Duodenal mucosa (tissue), 2 donors: ENCODE results near the gene TRMO.
A peak's percentile ranks its signal among the peaks of the same experiment; 100 is the strongest.

Experiments
- H3K27ac ChIP-seq: one replicate; pipeline ENCODE4 v1.7.0; 2013; ENCODE audit warnings: low read depth, low read length
- H3K27me3 ChIP-seq, 2 donors: one replicate each; pipeline ENCODE4 v1.7.0; 2013; ENCODE audit warnings: low read length in 2 of 2, control low read depth in 1 of 2; ENCODE audit not compliant: insufficient read depth in 2 of 2, control insufficient read depth in 1 of 2
- H3K36me3 ChIP-seq, 2 donors: one replicate each; pipeline ENCODE4 v1.7.0; 2013; ENCODE audit warnings: low read length in 2 of 2, control low read depth in 1 of 2; ENCODE audit not compliant: insufficient read depth in 2 of 2, control insufficient read depth in 1 of 2
- H3K4me1 ChIP-seq, 2 donors: one replicate each; pipeline ENCODE4 v1.7.0; 2013; ENCODE audit warnings: low read length in 2 of 2, control low read depth in 1 of 2; ENCODE audit not compliant: insufficient read depth in 2 of 2, control insufficient read depth in 1 of 2
- H3K4me3 ChIP-seq, 2 donors: one replicate each; pipeline ENCODE4 v1.7.0; 2013; ENCODE audit warnings: low read length in 2 of 2, low read depth in 1 of 2
- H3K9ac ChIP-seq, 2 donors: one replicate each; pipeline ENCODE4 v1.7.0; 2013; ENCODE audit warnings: low read length in 2 of 2, low read depth in 1 of 2
- H3K9me3 ChIP-seq, 2 donors: one replicate each; pipeline ENCODE4 v1.7.0; 2013; ENCODE audit warnings: low read length in 2 of 2, control low read depth in 1 of 2; ENCODE audit not compliant: control insufficient read depth in 1 of 2

Gene TRMO

DNA sequence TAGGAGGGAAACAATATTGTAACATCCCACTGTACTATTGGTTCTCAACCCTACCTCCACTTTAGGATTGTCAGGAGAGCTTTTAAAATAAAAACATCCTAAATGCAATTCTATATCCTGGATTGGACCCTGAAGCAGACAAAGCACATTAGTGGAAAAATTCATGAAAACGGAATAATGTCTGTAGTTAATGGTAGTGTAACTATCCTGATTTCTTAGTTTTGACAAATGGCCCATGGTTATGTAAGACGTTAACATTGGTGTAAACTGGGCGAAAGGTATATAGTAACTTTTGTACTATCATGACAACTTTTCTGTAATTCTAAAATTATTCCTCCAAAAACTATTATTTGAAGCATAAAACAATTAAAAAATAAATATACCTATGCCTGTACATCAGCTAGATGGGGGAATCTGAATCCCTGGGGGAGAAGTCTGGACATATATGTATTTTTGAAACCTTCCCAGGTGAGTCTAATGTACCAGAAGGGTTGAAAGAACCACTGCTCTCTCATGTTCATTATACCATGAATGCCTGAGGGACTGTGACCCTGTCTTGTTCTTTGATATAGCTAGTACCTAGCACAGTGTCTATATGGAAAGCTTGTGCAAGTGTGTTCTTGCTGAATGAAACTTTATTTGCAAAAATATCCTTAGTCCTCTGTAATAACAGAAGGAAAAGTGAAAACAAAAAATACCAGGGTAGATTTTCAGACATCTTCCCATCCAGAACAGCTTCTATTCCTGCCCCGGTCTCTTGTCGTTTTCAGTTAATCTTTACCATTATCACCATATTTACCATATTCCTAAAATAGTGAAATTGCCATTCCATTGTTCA is 3.4 kb upstream of the TRMO start:
- peaks cover 6 to 16% of the 10 kb centered on the region in 2 donors for H3K27me3 ChIP-seq
- H3K4me3 ChIP-seq, result no peak overlapping the region
- no peaks in the 10 kb centered on the region for H3K36me3 ChIP-seq
- H3K27ac ChIP-seq, result no peak overlapping the region
- no peak overlapping the region for H3K9ac ChIP-seq
- H3K9me3 ChIP-seq, result no peaks in the 10 kb centered on the region
- H3K4me1 ChIP-seq, result peaks cover 4 to 8% of the 10 kb centered on the region in 2 donors

DNA sequence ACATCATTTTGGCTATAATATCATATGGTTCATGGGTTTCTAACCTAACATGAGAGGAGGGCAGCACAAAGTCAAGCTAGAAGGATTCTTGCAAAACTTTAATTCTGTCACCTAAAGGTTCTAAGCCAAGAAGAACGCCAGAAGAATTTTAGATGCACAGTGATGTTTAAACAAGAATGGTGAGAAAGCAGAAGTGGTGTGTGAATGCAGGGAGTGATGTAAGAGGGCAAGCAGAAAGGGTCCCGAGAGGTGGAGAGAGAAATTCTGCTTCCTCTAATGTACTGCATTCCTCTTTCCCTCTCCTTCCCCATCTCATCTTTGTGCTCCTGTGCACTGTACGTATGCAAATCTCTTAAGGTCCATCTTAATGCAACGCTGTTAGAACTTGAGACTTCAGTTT is 2.1 kb upstream of the TRMO start:
- Histone ChIP-seq H3K4me3 (no peak overlapping the region), H3K9me3 (no peaks in the 10 kb centered on the region), H3K9ac (no peak overlapping the region), H3K4me1 (peaks cover 7 to 8% of the 10 kb centered on the region in 2 donors), H3K27ac (no peak overlapping the region), H3K27me3 (peaks cover 4 to 16% of the 10 kb centered on the region in 2 donors), H3K36me3 (no peaks in the 10 kb centered on the region)

DNA sequence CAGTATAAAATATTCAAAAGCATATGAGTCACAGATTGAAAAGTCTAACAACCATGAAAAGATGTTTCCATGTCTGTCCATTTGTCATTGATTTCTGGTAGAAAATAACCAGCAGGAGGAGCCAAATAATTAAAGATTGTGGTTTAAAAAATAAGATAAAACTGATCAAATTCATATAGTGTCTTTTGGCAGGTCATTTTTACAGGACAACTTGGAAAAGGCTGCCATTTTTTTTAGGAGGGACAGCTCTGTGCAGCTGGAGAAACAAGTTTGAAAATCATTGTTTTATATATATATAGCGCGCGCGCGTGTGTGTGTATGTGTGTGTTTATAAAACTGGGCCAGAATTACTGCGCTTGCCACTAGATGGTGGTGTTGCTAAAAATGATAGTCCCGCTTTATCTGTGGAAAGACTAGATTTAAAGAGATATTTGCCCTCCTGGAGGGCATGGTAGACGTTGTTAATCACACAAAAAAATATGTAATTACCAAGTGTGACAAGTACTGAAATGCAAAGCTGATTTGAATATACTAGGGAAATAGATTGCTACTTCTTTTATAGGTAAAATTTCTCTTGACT is 1.3 kb upstream of the TRMO start:
- Histone ChIP-seq H3K4me1 (peaks cover 7 to 8% of the 10 kb centered on the region in 2 donors), H3K4me3 (peak overlapping the region; percentile 67 to 88), H3K27ac (no peak overlapping the region), H3K36me3 (no peaks in the 10 kb centered on the region), H3K9me3 (no peaks in the 10 kb centered on the region), H3K27me3 (peaks cover 4 to 12% of the 10 kb centered on the region in 2 donors), H3K9ac (no peak overlapping the region)

DNA sequence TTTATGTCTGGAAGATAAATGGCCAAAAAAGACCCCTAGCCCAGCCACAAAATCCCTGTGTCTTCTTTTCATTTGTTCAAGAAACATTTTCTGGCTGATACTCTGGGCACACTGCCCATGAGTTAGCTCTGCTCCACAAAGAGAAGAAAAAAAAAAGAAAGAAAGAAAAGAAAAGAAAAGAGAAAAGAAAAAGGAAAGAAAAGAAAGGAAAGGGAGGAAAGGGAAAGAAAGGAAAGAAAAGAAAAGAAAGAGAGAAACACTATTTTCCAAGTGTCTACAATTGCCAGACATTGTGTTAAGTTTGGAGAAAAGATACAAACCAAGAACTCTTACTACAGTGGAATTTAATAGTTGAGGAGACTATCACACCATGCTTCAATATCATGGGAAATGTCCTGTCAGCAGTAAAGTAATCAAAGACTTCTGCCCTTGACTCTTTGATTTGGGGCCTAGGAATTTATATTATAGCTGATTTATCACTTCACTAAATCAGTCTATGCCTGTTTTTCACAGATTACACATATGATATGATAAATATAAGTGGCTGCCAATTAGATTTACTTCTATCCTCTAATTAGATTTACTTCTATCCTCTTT is 3.0 kb downstream of the TRMO start:
- no peak overlapping the region for H3K4me3 ChIP-seq
- H3K4me1 ChIP-seq, result peaks cover 7 to 8% of the 10 kb centered on the region in 2 donors
- H3K36me3 ChIP-seq, result peaks cover 3 to 8% of the 10 kb centered on the region in 2 donors
- no peaks in the 10 kb centered on the region for H3K27me3 ChIP-seq
- no peak overlapping the region for H3K27ac ChIP-seq
- no peaks in the 10 kb centered on the region for H3K9me3 ChIP-seq
- H3K9ac ChIP-seq, result no peak overlapping the region

DNA sequence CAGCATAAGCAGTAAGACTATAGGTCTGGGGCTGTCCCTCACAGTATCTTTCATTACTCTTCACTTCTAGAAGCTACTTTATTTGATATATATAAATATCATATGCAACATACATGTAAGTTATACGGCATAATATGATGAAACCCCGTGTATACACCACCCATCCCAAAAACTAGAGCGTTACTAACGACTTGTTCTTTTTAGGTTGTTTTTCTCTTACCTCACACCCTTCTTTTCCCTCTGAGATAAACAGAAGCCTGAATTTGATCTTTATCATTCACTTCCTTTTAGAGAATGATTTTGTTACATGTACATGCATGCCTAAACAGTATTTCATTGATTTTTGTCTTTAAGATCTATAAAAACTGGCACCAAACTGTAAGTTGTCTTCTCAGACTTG is 3.7 kb downstream of the TRMO start:
- Histone ChIP-seq H3K4me1 (peaks cover 4 to 7% of the 10 kb centered on the region in 2 donors), H3K36me3 (peaks cover 3 to 12% of the 10 kb centered on the region in 2 donors), H3K9ac (no peak overlapping the region), H3K27ac (no peak overlapping the region), H3K27me3 (no peaks in the 10 kb centered on the region), H3K9me3 (no peaks in the 10 kb centered on the region), H3K4me3 (no peak overlapping the region)

DNA sequence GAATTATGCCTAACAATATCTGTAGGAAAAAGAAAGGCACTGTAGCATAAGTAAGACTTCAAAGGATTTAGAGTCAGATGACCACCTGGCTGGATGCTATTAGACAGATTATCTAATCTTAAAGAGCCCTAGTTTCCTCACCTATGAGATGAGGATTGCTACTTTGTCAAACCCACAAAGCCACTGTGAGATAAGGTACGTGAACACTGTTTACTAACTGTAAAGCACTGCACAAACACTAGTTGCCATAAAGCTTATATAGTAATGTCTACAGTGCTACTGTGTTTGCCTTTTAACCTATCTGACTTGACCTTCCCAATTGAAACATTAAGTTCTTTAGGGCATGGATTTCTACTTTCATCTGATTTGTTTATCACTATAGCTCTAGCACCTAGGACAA is 10.3 kb downstream of the TRMO start:
- Histone ChIP-seq H3K27ac (no peak overlapping the region), H3K4me3 (no peak overlapping the region), H3K27me3 (no peaks in the 10 kb centered on the region), H3K4me1 (peaks cover 2 to 8% of the 10 kb centered on the region in 2 donors), H3K36me3 (peaks cover 29 to 60% of the 10 kb centered on the region in 2 donors), H3K9me3 (no peaks in the 10 kb centered on the region), H3K9ac (no peak overlapping the region)

DNA sequence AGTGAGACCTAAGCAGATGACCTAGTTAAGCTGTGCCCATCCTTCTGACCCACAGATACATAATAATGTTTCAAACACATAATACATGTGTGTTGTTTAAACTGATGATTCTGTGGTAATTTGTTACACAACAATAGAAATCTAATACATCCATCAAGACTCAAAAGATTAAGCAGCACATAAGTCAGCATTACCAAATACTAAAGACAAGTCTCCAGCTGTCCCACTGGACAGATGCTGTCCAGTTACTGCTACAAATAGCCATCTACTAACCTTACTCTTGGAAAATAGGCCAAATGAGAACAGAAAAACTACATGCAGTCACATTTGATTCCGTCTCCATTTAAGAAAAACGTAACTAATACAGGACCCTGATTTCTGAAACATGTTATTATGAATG is 10.8 kb downstream of the TRMO start:
- H3K4me3 ChIP-seq, result no peak overlapping the region
- no peaks in the 10 kb centered on the region for H3K9me3 ChIP-seq
- H3K27ac ChIP-seq, result no peak overlapping the region
- H3K4me1 ChIP-seq, result peaks cover 3 to 8% of the 10 kb centered on the region in 2 donors
- no peaks in the 10 kb centered on the region for H3K27me3 ChIP-seq
- H3K36me3 ChIP-seq, result peaks cover 29 to 60% of the 10 kb centered on the region in 2 donors
- H3K9ac ChIP-seq, result no peak overlapping the region

DNA sequence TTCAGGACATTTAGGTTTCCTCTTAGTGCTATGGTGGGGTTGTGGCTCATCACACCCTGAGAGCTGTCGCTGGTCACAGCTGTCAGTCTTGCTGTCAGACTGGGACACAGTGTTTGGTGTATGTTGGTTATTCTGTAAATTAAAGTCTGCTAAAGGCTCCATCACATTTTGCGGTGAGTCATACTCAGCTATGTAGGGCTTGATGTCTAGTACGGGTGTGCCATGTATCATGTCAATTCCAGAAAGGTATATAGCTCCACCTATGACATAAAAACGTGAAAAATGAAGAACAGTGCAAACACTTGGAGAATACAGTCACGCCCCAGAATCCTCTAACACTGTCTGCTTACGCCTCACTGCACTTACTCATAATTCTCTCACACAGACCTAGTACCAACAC is 11.9 kb downstream of the TRMO start:
- peaks cover 3 to 8% of the 10 kb centered on the region in 2 donors for H3K4me1 ChIP-seq
- H3K9me3 ChIP-seq, result no peaks in the 10 kb centered on the region
- H3K9ac ChIP-seq, result no peak overlapping the region
- peaks cover 26 to 53% of the 10 kb centered on the region in 2 donors for H3K36me3 ChIP-seq
- no peak overlapping the region for H3K4me3 ChIP-seq
- no peaks in the 10 kb centered on the region for H3K27me3 ChIP-seq
- no peak overlapping the region for H3K27ac ChIP-seq

DNA sequence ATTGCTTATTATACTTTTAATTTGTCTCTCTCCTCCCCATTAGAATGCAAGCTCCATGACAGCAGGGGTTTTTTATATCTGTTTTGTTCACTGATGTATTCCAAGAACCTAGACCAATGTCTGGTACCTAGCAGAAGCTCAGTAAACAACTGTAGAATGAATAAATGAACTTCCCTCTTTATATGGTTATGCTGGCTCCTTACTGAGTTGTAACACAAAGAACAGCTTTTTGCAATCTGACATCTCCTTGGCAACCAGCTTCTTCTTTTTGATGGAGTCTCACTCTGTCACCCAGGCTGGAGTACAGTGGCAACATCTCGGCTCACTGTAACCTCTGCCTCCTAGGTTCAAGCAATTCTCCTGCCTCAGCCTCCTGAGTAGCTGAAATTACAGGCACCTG is 13.6 kb downstream of the TRMO start:
- no peaks in the 10 kb centered on the region for H3K9me3 ChIP-seq
- no peaks in the 10 kb centered on the region for H3K27me3 ChIP-seq
- no peak overlapping the region for H3K4me3 ChIP-seq
- peaks cover 33 to 55% of the 10 kb centered on the region in 2 donors for H3K36me3 ChIP-seq
- no peak overlapping the region for H3K27ac ChIP-seq
- peaks cover 3 to 8% of the 10 kb centered on the region in 2 donors for H3K4me1 ChIP-seq
- H3K9ac ChIP-seq, result no peak overlapping the region

DNA sequence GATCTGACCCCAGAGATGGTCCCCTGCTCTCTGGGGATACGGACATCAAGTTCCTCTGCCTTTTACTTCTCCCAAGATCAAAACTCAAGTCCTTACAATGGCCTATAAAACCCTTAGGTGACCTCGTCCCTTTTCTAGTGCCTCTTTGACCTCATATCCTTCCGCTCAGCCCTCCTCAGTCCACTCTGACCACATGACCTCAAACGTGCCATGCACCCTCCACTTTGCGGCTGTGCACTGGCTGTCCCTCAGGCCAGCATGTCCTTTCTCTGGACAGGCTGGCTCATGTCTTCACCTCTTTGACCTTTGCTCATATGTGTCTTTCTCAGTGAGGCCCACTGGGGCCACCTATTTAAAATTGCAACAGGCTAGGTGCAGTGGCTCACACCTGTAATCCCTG is 14.7 kb downstream of the TRMO start:
- Histone ChIP-seq H3K27me3 (no peaks in the 10 kb centered on the region), H3K27ac (peak overlapping the region; percentile 11), H3K36me3 (peaks cover 27 to 52% of the 10 kb centered on the region in 2 donors), H3K9ac (no peak overlapping the region), H3K9me3 (no peaks in the 10 kb centered on the region), H3K4me1 (peaks cover 3 to 8% of the 10 kb centered on the region in 2 donors), H3K4me3 (no peak overlapping the region)
